ENCODE measurements around the gene MILR1.

DNA sequence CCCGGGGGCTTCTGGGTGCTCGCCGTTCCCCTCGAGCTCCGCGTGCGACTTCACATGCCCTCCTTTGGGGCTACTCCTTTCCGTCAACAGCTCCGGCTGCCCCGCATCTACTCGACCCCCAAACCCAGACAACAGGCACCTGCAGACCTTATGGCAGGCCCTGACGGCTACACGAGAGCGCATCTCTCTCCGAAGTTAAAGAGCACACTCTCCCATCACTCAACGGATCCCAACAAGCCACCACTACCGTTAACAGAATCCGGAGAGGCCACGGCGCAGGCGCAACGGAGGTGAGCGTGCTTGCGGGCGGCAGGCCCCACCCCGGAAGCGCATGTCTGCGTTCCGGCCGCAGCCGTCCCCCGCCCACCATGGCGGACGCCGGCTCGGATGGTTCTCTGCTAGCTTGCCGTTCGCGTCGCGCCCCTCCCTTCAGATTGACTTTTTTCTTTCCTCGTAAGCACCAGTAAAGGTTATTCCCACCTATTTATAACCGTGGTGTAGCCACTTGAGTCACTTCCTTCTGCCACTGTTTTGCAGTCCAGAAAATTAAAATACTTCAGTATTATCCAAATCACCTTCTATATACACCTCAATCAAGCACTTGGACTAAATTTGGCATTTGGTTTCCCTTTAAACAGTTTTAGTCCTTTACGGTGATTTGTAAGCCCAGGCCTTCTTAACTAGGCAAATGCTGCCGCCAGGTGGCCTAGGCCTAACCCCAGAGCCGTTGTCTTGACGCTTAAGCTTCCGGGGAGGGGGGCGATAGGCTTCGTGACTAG lies 48.1 kb downstream of the MILR1 start, which contains the start of gene POLG2:
- TF ChIP-seq, protein P1, sequence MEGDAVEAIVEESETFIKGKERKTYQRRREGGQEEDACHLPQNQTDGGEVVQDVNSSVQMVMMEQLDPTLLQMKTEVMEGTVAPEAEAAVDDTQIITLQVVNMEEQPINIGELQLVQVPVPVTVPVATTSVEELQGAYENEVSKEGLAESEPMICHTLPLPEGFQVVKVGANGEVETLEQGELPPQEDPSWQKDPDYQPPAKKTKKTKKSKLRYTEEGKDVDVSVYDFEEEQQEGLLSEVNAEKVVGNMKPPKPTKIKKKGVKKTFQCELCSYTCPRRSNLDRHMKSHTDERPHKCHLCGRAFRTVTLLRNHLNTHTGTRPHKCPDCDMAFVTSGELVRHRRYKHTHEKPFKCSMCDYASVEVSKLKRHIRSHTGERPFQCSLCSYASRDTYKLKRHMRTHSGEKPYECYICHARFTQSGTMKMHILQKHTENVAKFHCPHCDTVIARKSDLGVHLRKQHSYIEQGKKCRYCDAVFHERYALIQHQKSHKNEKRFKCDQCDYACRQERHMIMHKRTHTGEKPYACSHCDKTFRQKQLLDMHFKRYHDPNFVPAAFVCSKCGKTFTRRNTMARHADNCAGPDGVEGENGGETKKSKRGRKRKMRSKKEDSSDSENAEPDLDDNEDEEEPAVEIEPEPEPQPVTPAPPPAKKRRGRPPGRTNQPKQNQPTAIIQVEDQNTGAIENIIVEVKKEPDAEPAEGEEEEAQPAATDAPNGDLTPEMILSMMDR (conservative IDR thresholded peaks at IDR 0.05) = peak; percentile 71
- peak; percentile 30; the same call in 1 of the 2 replicates for TF ChIP-seq ZFX (IDR thresholded peaks at IDR 0.05)
